Transverse colon (tissue), 4 donors: ENCODE results near the gene MILR1.
"Not testable (repeated sequence)": the region's sequence is repeated elsewhere in the genome, so short reads cannot be mapped to it uniquely, and the experiment has no call there.

ENCODE experiments used
- EP300 ChIP-seq: sonication (generic); formaldehyde crosslinking; IDR thresholded peaks from one replicate; pipeline ENCODE4 v1.6.1; 2017; ENCODE audit warnings: antibody characterized with exemption, low read depth
- POLR2A ChIP-seq: fragments of 450-650 bp; IDR thresholded peaks from one replicate; pipeline ENCODE4 v1.6.1; 2016; ENCODE audit warnings: antibody characterized with exemption, mild to moderate bottlenecking, moderate library complexity
- POLR2AphosphoS5 ChIP-seq, 3 donors: sonication (generic); formaldehyde crosslinking; IDR thresholded peaks; one replicate each; pipeline ENCODE4 v1.6.1; 2016; ENCODE audit warnings: antibody characterized with exemption in 3 of 3
- TF ChIP-seq, protein P1 (sequence below), 5 experiments: fragments of 200-600 bp in 3 of 5; fragments of 450-650 bp in 2 of 5; sonication (generic) in 3 of 5; IDR thresholded peaks; 1 replicate in 2 of 5; 2 replicates in 3 of 5; pipeline ENCODE4 v1.5.1; 2016 to 2017; ENCODE audit warnings: antibody characterized with exemption in 5 of 5, inconsistent platforms in 3 of 5, mild to moderate bottlenecking in 2 of 5, moderate library complexity in 1 of 5

- TF ChIP-seq, protein P1, sequence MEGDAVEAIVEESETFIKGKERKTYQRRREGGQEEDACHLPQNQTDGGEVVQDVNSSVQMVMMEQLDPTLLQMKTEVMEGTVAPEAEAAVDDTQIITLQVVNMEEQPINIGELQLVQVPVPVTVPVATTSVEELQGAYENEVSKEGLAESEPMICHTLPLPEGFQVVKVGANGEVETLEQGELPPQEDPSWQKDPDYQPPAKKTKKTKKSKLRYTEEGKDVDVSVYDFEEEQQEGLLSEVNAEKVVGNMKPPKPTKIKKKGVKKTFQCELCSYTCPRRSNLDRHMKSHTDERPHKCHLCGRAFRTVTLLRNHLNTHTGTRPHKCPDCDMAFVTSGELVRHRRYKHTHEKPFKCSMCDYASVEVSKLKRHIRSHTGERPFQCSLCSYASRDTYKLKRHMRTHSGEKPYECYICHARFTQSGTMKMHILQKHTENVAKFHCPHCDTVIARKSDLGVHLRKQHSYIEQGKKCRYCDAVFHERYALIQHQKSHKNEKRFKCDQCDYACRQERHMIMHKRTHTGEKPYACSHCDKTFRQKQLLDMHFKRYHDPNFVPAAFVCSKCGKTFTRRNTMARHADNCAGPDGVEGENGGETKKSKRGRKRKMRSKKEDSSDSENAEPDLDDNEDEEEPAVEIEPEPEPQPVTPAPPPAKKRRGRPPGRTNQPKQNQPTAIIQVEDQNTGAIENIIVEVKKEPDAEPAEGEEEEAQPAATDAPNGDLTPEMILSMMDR (IDR thresholded peaks at IDR 0.05), result not testable (repeated sequence)
- not testable (repeated sequence) for TF ChIP-seq POLR2A; EP300; POLR2AphosphoS5 (IDR thresholded peaks at IDR 0.05)
Observed at GRCh38 chr17:64495300-64495699, 46.4 kb downstream of the MILR1 start.
